ENCODE data around the gene RRP8. TPM values are rescaled to one million over a fixed set of nuclear protein-coding genes. Genes with fewer than 3 reads are reported as not detected.

Gene RRP8
- polyA plus RNA-seq, 1 donor from 2014 or later, result 23.4 TPM

DNA sequence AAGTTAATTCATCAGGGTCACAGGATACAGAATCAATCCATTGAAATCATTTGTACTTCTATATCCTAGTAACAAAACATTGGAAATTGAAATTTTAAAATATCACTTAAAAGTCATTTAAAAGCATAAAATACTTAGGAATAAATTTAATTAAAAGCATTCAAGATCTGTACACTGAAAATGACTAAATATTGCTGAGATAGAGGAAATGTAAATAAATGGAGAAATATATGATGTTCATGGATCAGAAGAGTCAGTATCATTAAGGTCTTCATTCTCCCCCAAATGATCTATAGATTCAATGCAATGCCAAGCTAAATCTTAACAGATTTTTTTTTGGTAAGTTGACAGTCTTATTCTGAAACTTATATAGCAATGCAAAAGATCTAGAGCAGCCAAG lies 49.8 kb downstream of the RRP8 start:
- no peak for TF ChIP-seq SMC3 (conservative IDR thresholded peaks at IDR 0.05; ENCODE audit: poor library complexity)
- no peak for TF ChIP-seq EZH2 (IDR thresholded peaks at IDR 0.05; ENCODE audit: borderline replicate concordance, insufficient read depth, low read length, poor library complexity, severe bottlenecking)
- TF ChIP-seq TAF1 (IDR thresholded peaks at IDR 0.05; ENCODE audit: low read depth), result no peak
- no peak for TF ChIP-seq RAD21 (conservative IDR thresholded peaks at IDR 0.05)
- TF ChIP-seq, protein P1, sequence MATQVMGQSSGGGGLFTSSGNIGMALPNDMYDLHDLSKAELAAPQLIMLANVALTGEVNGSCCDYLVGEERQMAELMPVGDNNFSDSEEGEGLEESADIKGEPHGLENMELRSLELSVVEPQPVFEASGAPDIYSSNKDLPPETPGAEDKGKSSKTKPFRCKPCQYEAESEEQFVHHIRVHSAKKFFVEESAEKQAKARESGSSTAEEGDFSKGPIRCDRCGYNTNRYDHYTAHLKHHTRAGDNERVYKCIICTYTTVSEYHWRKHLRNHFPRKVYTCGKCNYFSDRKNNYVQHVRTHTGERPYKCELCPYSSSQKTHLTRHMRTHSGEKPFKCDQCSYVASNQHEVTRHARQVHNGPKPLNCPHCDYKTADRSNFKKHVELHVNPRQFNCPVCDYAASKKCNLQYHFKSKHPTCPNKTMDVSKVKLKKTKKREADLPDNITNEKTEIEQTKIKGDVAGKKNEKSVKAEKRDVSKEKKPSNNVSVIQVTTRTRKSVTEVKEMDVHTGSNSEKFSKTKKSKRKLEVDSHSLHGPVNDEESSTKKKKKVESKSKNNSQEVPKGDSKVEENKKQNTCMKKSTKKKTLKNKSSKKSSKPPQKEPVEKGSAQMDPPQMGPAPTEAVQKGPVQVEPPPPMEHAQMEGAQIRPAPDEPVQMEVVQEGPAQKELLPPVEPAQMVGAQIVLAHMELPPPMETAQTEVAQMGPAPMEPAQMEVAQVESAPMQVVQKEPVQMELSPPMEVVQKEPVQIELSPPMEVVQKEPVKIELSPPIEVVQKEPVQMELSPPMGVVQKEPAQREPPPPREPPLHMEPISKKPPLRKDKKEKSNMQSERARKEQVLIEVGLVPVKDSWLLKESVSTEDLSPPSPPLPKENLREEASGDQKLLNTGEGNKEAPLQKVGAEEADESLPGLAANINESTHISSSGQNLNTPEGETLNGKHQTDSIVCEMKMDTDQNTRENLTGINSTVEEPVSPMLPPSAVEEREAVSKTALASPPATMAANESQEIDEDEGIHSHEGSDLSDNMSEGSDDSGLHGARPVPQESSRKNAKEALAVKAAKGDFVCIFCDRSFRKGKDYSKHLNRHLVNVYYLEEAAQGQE (IDR thresholded peaks at IDR 0.05; ENCODE audit: borderline replicate concordance), result no peak
- TF ChIP-seq MXI1 (conservative IDR thresholded peaks at IDR 0.05; ENCODE audit: poor library complexity, severe bottlenecking), result no peak
- no peak for TF ChIP-seq POLR2AphosphoS5 (IDR thresholded peaks at IDR 0.05)
- TF ChIP-seq, protein P2, sequence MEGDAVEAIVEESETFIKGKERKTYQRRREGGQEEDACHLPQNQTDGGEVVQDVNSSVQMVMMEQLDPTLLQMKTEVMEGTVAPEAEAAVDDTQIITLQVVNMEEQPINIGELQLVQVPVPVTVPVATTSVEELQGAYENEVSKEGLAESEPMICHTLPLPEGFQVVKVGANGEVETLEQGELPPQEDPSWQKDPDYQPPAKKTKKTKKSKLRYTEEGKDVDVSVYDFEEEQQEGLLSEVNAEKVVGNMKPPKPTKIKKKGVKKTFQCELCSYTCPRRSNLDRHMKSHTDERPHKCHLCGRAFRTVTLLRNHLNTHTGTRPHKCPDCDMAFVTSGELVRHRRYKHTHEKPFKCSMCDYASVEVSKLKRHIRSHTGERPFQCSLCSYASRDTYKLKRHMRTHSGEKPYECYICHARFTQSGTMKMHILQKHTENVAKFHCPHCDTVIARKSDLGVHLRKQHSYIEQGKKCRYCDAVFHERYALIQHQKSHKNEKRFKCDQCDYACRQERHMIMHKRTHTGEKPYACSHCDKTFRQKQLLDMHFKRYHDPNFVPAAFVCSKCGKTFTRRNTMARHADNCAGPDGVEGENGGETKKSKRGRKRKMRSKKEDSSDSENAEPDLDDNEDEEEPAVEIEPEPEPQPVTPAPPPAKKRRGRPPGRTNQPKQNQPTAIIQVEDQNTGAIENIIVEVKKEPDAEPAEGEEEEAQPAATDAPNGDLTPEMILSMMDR (IDR thresholded peaks at IDR 0.05; ENCODE audit: poor library complexity, severe bottlenecking), result no peak
- TF ChIP-seq EP300 (conservative IDR thresholded peaks at IDR 0.05; ENCODE audit: poor library complexity, severe bottlenecking), result no peak
- Histone ChIP-seq H3K4me3 (ENCODE audit: low read length) (no peak overlapping the region), H3K9me3 (ENCODE audit: low read length) (no peaks in the 10 kb centered on the region)

DNA sequence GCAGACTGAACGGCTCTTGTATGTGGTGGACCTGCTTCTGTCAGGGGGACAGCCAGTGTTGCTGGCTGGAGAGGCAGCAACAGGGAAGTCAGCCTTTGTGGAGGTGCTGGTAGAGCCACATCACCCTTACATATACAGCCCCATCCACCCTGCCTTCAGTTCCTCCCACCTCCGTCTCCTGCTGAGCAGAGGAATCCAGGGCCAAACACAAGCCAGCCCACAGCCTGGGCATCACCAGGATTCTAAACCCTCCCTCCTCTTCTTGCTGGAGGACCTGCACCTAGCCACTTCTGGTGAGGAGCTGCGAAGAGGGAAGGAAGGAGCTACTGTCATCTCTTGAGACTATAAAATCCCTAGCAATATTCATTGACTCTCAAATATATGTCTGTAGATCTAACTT lies 54.8 kb downstream of the RRP8 start:
- TF ChIP-seq EZH2 (IDR thresholded peaks at IDR 0.05; ENCODE audit: borderline replicate concordance, insufficient read depth, low read length, poor library complexity, severe bottlenecking), result no peak
- TF ChIP-seq MXI1 (conservative IDR thresholded peaks at IDR 0.05; ENCODE audit: poor library complexity, severe bottlenecking), result no peak
- TF ChIP-seq, protein P1 (IDR thresholded peaks at IDR 0.05; ENCODE audit: borderline replicate concordance), result no peak
- TF ChIP-seq, protein P2 (IDR thresholded peaks at IDR 0.05; ENCODE audit: poor library complexity, severe bottlenecking), result no peak
- TF ChIP-seq TAF1 (IDR thresholded peaks at IDR 0.05; ENCODE audit: low read depth), result no peak
- no peak for TF ChIP-seq EP300 (conservative IDR thresholded peaks at IDR 0.05; ENCODE audit: poor library complexity, severe bottlenecking)
- TF ChIP-seq SMC3 (conservative IDR thresholded peaks at IDR 0.05; ENCODE audit: poor library complexity), result no peak
- no peak for TF ChIP-seq POLR2AphosphoS5 (IDR thresholded peaks at IDR 0.05)
- TF ChIP-seq RAD21 (conservative IDR thresholded peaks at IDR 0.05), result no peak
- no peaks in the 10 kb centered on the region for H3F3A ChIP-seq (ENCODE audit: insufficient read depth, low read length, poor library complexity, severe bottlenecking)
- no peaks in the 10 kb centered on the region for H3K36me3 ChIP-seq (ENCODE audit: insufficient read depth, low read length)
- no peaks in the 10 kb centered on the region for H3K27me3 ChIP-seq (ENCODE audit: insufficient read depth, low read depth, low read length)
- H3K9me2 ChIP-seq (ENCODE audit: insufficient read depth, low read length), result no peaks in the 10 kb centered on the region
- H3K9me3 ChIP-seq (ENCODE audit: low read length), result no peaks in the 10 kb centered on the region
- H3K9ac ChIP-seq (ENCODE audit: low read length), result no peak overlapping the region
- H4K20me1 ChIP-seq (ENCODE audit: insufficient read depth), result no peaks in the 10 kb centered on the region
- H3K79me2 ChIP-seq (replicated peaks; ENCODE audit: insufficient read depth, low read length), result no peaks in the 10 kb centered on the region
- H3K4me3 ChIP-seq (ENCODE audit: low read length), result no peak overlapping the region
- no peak overlapping the region for H3K4me2 ChIP-seq (ENCODE audit: low read length)
- no peak overlapping the region for H3K27ac ChIP-seq (ENCODE audit: low read length)
- no peak overlapping the region for H2AFZ ChIP-seq (ENCODE audit: low read depth, low read length)

More for the DNA sequence above, 49.8 kb downstream of the RRP8 start:
- H3K27ac ChIP-seq (ENCODE audit: low read length), result no peak overlapping the region
- H3K27me3 ChIP-seq (ENCODE audit: insufficient read depth, low read depth, low read length), result no peaks in the 10 kb centered on the region
- no peaks in the 10 kb centered on the region for H3K79me2 ChIP-seq (replicated peaks; ENCODE audit: insufficient read depth, low read length)
- no peaks in the 10 kb centered on the region for H3K9me2 ChIP-seq (ENCODE audit: insufficient read depth, low read length)
- no peak overlapping the region for H3K9ac ChIP-seq (ENCODE audit: low read length)
- no peak overlapping the region for H3K4me2 ChIP-seq (ENCODE audit: low read length)
- no peaks in the 10 kb centered on the region for H4K20me1 ChIP-seq (ENCODE audit: insufficient read depth)
- no peaks in the 10 kb centered on the region for H3F3A ChIP-seq (ENCODE audit: insufficient read depth, low read length, poor library complexity, severe bottlenecking)
- no peak overlapping the region for H2AFZ ChIP-seq (ENCODE audit: low read depth, low read length)
- no peaks in the 10 kb centered on the region for H3K36me3 ChIP-seq (ENCODE audit: insufficient read depth, low read length)

Measured in neural cell (in vitro differentiated cells).